Sigmoid colon (tissue), 4 donors: ENCODE data around the gene CXCL12.

Source experiments
- CTCF ChIP-seq, 4 experiments: fragments of 450-650 bp in 3 of 4; fragments of 200-600 bp in 1 of 4; IDR thresholded peaks; one replicate each; pipeline ENCODE4 v1.5.1; 2016 to 2019; ENCODE audit warnings: antibody characterized with exemption in 4 of 4, mild to moderate bottlenecking in 3 of 4, moderate library complexity in 2 of 4
- POLR2AphosphoS5 ChIP-seq, 4 donors: sonication (generic); formaldehyde crosslinking; IDR thresholded peaks; one replicate each; pipeline ENCODE4 v1.6.1; 2017; ENCODE audit warnings: antibody characterized with exemption in 4 of 4

- TF ChIP-seq CTCF (IDR thresholded peaks at IDR 0.05): no peak
- peak in 1 of 4 donors; percentile 11 for TF ChIP-seq POLR2AphosphoS5 (IDR thresholded peaks at IDR 0.05)
Observed at GRCh38 chr10:44393051-44393630, 8.2 kb upstream of the CXCL12 start.
